ENCODE data around the gene HEG1. TPM values are rescaled to one million over a fixed set of nuclear protein-coding genes. Genes with fewer than 3 reads are reported as not detected.

HEG1 gene
- total and polyA plus RNA-seq, 2 of the 8 experiments (the other 6 are each of a cell fraction or from before 2014, with no cell fraction given), result 5.3 to 9.7 TPM

GRCh38 chr3:125024817-125025216, 31.0 kb downstream of the HEG1 start:
- Histone ChIP-seq H2BK20ac (ENCODE audit: low read length) (no peak overlapping the region), H3K4me2 (ENCODE audit: insufficient read depth in 1 of 2, low read depth in 2 of 2, low read length in 2 of 2) (no peak overlapping the region), H3K9me3 (ENCODE audit: insufficient read depth in 2 of 2, low read depth in 1 of 2, low read length in 1 of 2) (no peaks in the 10 kb centered on the region), H3K4me3 (ENCODE audit: extremely low read depth in 1 of 4, insufficient read depth in 2 of 4, low read depth in 3 of 4, low read length in 4 of 4) (no peak overlapping the region), H3K23me2 (ENCODE audit: low read depth, low read length) (no peaks in the 10 kb centered on the region), H3K14ac (ENCODE audit: insufficient read length) (no peak overlapping the region), H3K27me3 (replicated peaks in 1 of 4; ENCODE audit: control insufficient read depth in 3 of 4, extremely low read depth in 1 of 4, insufficient read depth in 3 of 4, low read length in 3 of 4) (no peaks in the 10 kb centered on the region), H3K27ac (ENCODE audit: low read depth, low read length) (no peak overlapping the region), H3K79me1 (ENCODE audit: low read depth, low read length) (0 out of 2 replicates have a peak, but pooled peaks cover 2% of the 10 kb centered on the region), H4K8ac (ENCODE audit: extremely low read depth, insufficient read depth, low read length) (no peak overlapping the region), H2BK5ac (ENCODE audit: low read depth, low read length) (no peak overlapping the region), H3K79me2 (ENCODE audit: control insufficient read depth in 1 of 2, insufficient read depth in 2 of 2, low read length in 2 of 2) (no peaks in the 10 kb centered on the region), H2AFZ (ENCODE audit: low read length) (no peak overlapping the region), H4K20me1 (replicated peaks in 1 of 2; ENCODE audit: control insufficient read depth in 1 of 2, insufficient read depth in 2 of 2, low read length in 2 of 2) (no peaks in the 10 kb centered on the region), H3K56ac (replicated peaks; ENCODE audit: insufficient read length, low read depth, low read length) (no peak overlapping the region), H4K5ac (ENCODE audit: insufficient read length, low read depth, low read length) (no peak overlapping the region), H3K36me3 (ENCODE audit: control insufficient read depth in 2 of 4, insufficient read depth in 4 of 4, low read length in 3 of 4) (peaks cover 0 to 27% (median 5%) of the 10 kb centered on the region in 4 experiments; a peak in 6 of 8 replicates), H4K91ac (replicated peaks; ENCODE audit: insufficient read length, low read length) (no peak overlapping the region), H2BK12ac (ENCODE audit: low read depth, low read length) (no peak overlapping the region), H3K9ac (replicated peaks in 1 of 4; ENCODE audit: extremely low read depth in 1 of 4, low read depth in 3 of 4, low read length in 3 of 4) (no peak overlapping the region), H3K18ac (ENCODE audit: extremely low read depth, low read length) (no peak overlapping the region), H3K23ac (ENCODE audit: insufficient read length) (no peak overlapping the region), H2BK120ac (replicated peaks; ENCODE audit: low read depth, low read length) (no peak overlapping the region), H2BK15ac (ENCODE audit: low read length) (no peak overlapping the region), H3K4ac (replicated peaks; ENCODE audit: insufficient read length, low read depth, low read length) (no peak overlapping the region), H3K4me1 (replicated peaks in 1 of 4; ENCODE audit: control insufficient read depth in 3 of 4, insufficient read depth in 4 of 4, low read length in 3 of 4) (no peaks in the 10 kb centered on the region), H2AK5ac (ENCODE audit: low read depth, low read length) (no peak overlapping the region)
- ChIA-PET POLR2A (ENCODE audit: partially characterized antibody) (no interaction called here), CTCF (ENCODE audit: partially characterized antibody) (interaction anchor here (0.6 to 1.3 kb wide), 6 partner anchors 10 to 484 kb away, joined by 3 to 4 read pairs (median 3); no protein-coding TSS in a partner anchor)
- 88% methylated on average over 5 of the region's 5 CpGs; no CpG with 5 or more reads in 1 of the 2 experiments for WGBS, 2 experiments (ENCODE audit: extremely low coverage in 1 of 2, insufficient coverage in 1 of 2, insufficient read length in 1 of 2, insufficient replicate concordance in 2 of 2, low coverage in 1 of 2, low lambda C conversion rate in 2 of 2, missing lambda C conversion rate in 1 of 2)
- DNase-seq (ENCODE audit: low read depth in 1 of 2, low spot score in 2 of 2), result no peak
- no peak for FAIRE-seq
- TF ChIP-seq JUN (IDR thresholded peaks at IDR 0.05; ENCODE audit: low read depth, low read length) (no peak), TCF12 (IDR thresholded peaks at IDR 0.05; ENCODE audit: low read depth, low read length) (no peak), RAD21 (IDR thresholded peaks at IDR 0.05 in 1 of 2, conservative IDR thresholded peaks at IDR 0.05 in 1 of 2; ENCODE audit: low read depth in 2 of 2, low read length in 2 of 2) (no peak), EZH2 (IDR thresholded peaks at IDR 0.05; ENCODE audit: low read depth, low read length, severe bottlenecking) (no peak), PHF8 (conservative IDR thresholded peaks at IDR 0.05; ENCODE audit: low read depth, low read length) (no peak), ATF3 (IDR thresholded peaks at IDR 0.05; ENCODE audit: insufficient read depth, low read depth, low read length) (no peak), SP2 (IDR thresholded peaks at IDR 0.05; ENCODE audit: low read length) (no peak), RFX5 (IDR thresholded peaks at IDR 0.05; ENCODE audit: borderline replicate concordance, low read depth, low read length) (no peak), HDAC6 (IDR thresholded peaks at IDR 0.05; ENCODE audit: low read depth, low read length) (no peak), SIRT6 (IDR thresholded peaks at IDR 0.05; ENCODE audit: low read length) (no peak)
- TF ChIP-seq, protein P1, sequence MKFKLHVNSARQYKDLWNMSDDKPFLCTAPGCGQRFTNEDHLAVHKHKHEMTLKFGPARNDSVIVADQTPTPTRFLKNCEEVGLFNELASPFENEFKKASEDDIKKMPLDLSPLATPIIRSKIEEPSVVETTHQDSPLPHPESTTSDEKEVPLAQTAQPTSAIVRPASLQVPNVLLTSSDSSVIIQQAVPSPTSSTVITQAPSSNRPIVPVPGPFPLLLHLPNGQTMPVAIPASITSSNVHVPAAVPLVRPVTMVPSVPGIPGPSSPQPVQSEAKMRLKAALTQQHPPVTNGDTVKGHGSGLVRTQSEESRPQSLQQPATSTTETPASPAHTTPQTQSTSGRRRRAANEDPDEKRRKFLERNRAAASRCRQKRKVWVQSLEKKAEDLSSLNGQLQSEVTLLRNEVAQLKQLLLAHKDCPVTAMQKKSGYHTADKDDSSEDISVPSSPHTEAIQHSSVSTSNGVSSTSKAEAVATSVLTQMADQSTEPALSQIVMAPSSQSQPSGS (IDR thresholded peaks at IDR 0.05; ENCODE audit: low read length), result no peak

Data from H1 (cell line).